ENCODE data around the gene SRPK2.
A peak's percentile ranks its signal among the peaks of the same experiment; 100 is the strongest.

DNA sequence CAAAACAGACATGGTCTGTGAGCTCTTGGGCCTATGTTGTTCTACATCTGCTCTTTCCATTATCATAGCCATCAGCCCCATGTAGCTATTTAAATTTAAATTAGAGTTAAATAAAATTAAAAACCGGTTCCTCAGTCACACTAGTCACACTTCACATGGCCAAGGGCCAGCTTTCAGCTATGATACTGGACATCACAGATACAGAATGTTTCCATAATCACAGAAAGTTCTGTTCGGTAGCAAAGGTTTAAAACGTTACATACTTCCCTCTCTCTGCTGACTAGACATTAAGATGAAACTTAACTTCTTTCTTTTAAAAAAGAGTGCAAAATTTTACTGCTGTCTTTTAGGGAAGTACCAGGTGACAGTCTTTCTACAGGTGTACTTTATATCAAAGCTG is 43.0 kb downstream of the SRPK2 start:
- no peak for TF ChIP-seq FOXJ3 (CRISPR knock-in tag; IDR thresholded peaks at IDR 0.05)
- peak in 1 of 2 experiments; percentile 29; a peak in 1 of 4 replicates for TF ChIP-seq EP300 (IDR thresholded peaks at IDR 0.05; ENCODE audit: borderline replicate concordance in 1 of 2, low read depth in 1 of 2, low read length in 1 of 2)

Data from SK-N-SH (cell line).